GM18907 (cell line): Measurements from ENCODE around the gene TNFRSF1A.

Experiments
- ATAC-seq: cut with Tn5 transposase; IDR thresholded peaks from one replicate; pipeline ENCODE4 v1.9.1; 2021; ENCODE audit warnings: mild to moderate bottlenecking, moderate library complexity; ENCODE audit not compliant: unreplicated experiment

Gene TNFRSF1A

DNA sequence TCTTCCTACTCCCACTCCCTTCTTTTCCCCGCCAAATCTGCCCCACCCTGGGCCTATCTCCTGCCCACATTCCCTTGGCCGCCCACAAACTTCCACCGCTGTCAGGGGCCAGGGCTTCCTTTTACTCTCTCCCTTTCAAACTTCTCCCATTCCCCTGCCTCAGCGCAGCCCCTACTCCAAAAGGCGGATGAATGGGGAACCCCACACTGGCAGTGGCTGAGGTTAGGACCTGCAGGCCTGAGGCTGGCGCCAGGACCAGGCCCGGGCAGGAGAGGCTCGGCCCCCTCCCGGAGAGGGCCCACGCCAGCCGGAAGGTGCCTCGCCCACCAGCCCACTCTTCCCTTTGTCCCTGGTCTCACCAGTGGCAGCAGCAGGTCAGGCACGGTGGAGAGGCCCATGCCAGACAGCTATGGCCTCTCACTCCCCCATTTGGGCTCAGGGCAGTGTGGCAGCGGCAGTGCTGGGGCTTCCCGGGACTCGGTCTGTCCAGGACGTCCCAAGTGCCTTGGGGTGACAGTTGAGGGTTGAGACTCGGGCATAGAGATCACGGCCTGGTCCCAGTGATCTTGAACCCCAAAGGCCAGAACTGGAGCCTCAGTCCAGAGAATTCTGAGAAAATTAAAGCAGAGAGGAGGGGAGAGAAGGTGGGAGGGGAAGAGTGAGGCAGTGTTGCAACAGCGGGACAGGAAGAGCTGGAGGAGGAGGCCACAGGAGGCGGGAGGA is at the start of gene TNFRSF1A:
Gene TNFRSF1A (minus strand): TSS at position 660 of the 723 bp plus-strand sequence. CDS start 262 bp downstream, at position 398.
- ATAC-seq, result no peak

DNA sequence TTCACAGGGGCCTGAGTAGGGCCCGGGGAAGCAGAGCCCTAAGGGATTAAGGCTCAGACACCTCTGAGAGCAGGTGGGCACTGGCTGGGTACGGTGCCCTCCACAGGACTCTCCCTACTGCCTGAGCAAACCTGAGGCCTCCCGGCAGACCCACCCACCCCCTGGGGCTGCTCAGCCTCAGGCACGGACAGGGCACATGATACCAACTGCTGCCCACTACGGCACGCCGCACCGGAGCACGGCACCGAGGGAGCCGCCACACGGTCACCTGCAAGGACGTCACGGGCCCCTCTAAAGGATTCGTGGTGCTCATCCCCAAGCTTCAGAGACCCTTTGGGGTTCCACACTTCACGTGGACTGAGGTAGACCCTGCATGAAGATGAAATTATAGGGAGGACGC is 49.1 kb upstream of the TNFRSF1A start:
- ATAC-seq, result no peak

DNA sequence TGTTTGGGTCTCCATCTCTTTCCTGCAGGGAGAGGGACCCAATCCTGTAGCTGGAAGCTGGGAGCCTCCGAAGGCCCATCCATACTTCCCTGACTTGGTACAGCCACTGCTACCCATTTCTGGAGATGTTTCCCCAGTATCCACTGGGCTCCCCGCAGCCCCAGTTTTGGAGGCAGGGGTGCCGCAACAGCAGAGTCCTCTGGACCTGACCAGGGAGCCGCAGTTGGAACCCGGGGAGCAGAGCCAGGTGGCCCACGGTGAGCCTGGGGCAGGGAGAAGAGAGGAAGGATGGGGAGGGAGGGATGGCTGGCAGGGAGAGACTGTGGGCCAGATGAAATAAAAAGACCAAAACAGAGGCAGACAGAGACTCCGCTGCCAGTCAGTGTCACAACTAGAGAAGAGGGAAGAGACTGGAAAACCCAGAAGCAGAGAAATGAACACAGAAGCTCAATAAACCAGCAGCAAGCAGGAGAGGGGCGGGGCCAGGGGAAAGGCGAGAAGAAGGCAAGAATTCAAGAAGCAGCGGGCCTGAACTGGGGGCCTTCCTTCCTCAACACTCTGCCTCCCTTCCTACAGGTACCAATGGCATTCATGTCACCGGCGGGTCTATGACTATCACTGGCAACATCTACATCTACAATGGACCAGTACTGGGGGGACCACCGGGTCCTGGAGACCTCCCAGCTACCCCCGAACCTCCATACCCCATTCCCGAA is 48.4 kb upstream of the TNFRSF1A start:
- no peak for ATAC-seq

DNA sequence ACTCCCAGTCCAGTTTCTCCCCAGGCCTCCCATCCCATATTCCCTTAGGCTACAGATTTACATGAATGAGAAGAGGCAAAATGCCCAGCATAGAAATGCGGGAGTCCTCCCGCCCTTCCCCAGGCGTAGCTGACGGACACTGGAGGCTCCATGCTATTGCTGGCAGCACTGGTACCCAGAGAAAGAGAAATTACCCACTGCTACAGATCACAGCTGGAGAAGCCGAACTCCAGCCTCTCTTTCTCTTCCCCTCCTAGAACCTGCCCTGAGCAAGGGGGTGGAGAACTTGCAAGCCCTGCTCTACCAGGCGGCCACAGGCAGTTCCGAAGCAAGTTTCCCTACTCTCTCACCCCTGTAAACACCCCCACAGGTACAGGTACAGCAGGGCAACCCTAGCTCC is 45.7 kb upstream of the TNFRSF1A start:
- no peak for ATAC-seq

DNA sequence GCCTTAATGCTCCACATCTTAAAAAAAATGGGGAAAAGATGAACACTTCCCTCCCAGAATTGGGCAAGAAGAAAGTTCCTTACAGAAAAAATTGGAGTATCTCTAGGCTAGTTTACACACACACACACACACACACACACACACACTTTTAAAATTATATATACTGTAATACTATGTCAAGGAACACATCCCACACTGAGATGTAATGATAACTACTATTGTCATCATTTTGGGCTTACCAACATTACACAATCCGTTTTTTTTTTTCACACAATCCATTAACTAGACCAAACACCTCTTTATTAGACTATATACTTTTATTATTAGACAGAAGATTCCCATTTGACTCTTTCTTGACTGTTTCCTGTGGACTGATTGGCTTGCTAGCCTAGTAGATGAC is 44.6 kb upstream of the TNFRSF1A start:
- no peak for ATAC-seq

DNA sequence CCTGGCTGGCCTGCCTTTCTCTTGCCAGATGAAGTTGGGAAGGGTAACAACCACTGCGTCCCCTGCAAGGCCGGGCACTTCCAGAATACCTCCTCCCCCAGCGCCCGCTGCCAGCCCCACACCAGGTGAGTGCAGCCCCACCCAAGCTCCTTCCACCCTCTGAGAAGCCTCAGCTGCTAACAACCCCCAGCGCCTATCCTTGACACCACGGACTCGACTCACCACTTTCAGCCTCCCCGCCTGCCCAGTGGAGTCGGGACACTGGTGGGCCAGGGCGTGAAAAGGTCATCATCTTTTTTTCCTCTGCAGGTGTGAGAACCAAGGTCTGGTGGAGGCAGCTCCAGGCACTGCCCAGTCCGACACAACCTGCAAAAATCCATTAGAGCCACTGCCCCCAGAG is 44.2 kb upstream of the TNFRSF1A start:
- ATAC-seq, result no peak

DNA sequence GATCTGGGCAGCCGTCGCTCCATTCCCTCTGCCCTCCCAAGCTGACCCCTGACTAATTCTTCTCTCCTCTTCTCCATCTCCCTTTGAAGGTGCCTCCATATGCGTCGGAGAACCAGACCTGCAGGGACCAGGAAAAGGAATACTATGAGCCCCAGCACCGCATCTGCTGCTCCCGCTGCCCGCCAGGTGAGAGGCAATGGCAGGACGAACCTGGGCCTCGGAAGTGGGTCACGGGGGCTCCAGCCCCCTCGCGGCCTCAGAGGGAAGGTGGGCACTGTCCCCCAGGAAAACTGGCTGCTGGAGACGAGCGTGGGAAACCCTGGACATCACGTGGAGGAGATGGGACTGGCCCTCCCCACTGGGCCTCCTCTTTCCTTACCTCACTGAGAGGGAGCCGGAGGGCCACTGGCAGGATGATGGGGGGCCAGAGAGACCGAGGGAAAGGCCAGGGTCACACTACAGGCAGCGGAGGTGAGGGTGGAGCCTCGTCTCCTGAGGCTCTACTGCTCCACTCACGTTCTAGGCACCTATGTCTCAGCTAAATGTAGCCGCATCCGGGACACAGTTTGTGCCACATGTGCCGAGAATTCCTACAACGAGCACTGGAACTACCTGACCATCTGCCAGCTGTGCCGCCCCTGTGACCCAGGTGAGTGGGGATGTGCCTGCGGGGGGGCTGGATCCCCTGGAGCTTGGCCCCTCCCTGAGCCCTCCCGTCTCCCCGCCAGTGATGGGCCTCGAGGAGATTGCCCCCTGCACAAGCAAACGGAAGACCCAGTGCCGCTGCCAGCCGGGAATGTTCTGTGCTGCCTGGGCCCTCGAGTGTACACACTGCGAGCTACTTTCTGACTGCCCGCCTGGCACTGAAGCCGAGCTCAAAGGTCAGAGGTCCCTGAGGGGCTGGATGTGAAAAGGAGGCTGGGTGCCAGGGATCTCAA is 42.9 kb upstream of the TNFRSF1A start:
- no peak for ATAC-seq

DNA sequence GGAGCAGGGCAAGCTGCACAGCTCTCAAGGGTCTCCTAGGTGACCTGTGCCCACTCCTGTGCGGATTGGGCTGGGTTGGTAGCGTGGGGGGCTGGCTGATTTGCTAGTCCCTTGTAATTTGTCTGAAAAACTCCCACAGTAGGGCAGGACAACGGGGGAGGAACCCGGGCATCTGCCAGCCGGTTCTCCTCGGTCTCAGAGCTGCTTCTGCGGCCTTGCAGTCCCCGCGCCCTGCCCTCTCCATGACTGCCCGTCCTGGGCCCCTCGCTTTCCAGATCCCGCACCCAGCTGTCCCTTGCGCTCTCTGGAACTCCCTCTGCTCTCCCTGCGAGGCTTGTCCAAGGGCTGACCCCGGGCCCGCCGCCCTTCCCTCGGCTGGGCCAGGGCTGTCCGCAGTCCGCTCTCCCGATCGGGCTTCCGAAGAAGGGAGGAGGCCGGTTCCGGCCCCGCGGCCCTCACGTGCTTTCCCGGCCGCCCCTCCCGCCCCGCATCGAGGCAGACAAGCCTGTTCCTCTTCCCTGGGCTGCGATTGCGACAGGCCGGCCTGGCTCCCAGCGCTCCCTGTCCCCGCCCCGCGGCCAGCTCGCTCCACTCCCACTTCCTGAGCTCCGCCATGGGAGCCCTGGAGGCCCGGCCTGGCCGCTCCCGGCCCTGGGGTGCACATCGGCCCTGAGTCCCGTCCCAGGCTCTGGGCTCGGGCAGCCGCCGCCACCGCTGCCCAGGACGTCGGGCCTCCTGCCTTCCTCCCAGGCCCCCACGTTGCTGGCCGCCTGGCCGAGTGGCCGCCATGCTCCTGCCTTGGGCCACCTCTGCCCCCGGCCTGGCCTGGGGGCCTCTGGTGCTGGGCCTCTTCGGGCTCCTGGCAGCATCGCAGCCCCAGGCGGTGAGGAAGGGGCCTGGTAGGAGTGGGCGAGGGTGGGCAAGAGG is 42.0 kb upstream of the TNFRSF1A start, which contains the start of gene LTBR:
Gene LTBR (plus strand): TSS at position 591 of the 927 bp plus-strand sequence. CDS start 197 bp downstream, at position 788.
- no peak for ATAC-seq

DNA sequence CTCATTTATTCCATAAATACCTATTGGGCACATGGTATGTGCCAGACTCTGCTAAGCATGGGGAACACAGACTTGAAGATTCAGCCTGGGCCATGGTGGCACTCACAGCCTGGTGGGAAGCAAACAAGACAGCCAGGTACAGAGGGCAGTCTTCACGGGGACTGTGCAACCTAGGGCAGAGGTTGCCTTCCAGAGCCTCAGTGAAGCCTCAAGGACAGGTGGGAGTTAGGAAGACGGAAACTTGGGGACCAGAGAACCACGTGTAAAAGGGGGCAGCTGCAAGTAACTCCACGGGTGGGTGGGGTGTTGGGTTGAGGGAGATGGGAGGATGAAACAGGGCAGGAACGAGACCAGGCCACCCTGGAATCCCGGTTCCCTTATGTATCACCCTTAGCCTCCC is 41.1 kb upstream of the TNFRSF1A start:
- ATAC-seq, result no peak

DNA sequence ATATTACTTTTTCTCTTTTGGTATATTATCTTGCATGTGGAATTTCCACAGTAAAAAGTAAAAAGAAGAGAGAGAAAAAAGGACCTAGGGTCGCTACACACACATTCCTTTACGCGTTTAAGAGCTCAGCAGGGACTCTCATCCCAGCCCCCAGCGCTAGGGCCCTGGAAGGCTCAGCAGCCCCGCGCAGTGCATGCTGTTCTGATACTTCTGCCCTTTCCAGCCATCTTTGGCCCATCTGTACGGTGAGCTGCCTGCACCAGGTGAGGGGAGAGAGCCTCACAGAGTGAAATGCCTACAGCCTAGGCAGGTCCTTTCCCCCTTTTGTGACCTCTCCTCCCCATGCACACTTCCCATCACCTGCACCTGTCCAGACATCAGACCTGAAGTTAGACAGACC is 40.5 kb upstream of the TNFRSF1A start:
- no peak for ATAC-seq

DNA sequence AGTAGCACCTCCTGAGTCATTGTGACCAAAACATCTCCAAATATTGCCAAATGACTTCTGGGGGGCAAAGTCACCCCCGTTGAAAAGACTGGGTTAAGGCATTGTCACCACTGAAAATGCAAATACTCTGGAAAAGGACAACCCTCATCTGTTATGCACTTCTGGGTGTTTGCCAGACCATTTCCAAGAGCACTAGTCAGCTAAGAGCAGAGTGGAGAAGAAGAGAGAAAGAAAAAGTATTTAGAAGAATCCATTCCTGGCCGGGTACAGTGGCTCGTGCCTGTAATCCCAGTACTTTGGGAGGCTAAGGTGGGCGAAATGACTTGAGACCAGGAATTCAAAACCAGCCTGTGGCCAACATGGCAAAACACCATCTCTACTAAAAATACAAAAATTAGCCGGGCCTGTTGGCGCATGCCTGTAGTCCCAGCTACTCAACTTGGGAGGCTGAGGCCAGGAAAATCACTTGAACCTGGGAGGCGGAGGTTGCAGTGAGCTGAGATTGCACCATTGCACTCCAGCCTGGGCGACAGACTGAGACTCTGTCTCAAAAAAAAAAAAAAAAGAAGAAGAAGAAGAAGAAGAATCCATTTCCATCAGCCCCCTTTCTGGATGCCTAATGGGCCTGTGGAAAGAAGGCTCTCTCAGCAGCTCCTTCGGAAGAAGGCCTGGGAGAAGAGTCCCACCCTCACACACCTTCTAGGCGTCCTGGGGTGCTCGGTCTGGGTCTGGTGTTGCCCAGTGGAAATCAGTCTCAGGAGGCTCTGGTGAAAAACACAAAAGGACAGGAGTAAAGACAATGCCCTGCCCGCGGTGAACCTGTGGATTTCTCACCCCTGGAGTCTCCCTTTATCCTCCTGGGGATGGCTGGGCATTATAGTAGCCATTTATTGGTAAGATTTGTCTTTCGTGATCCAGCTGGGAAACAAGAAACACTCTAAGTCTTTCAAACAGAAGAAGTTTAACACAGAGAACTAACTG is 38.6 kb upstream of the TNFRSF1A start:
- ATAC-seq, result no peak

DNA sequence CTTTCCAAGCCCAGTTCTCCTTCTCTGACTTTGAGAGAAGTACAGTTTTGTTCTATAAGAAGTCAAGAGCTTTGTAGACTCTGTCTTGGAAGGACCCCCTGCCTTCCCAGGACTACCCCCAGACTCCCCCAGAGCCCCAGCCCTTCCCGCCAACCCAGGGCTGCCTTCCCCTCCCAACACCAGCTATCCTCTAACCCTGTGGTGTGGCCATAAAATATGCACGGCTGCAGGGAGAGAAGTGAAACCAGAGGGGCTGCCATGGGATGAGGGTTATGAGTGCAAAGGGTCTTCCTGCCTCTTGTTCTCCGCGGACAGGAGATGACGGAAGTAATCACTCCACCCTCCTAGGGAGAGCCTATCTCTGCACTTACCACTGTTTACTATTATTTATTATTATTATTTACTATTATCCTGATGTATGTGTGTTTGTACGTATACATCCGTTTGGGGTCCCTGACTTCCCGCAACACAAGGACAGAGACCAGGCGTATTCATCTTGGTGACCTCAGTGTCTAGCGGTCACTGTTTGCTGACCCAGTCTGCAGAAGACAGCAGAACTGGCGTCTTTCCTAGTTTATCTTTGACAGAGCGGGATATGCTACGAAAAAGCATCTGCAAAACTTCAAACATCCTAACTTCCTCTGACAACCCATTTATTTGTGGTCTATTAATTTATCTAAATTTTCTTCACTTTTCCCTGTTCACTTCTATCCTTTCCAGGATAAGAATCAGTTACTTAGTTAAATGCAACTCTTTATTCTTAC is 37.0 kb upstream of the TNFRSF1A start:
- no peak for ATAC-seq

DNA sequence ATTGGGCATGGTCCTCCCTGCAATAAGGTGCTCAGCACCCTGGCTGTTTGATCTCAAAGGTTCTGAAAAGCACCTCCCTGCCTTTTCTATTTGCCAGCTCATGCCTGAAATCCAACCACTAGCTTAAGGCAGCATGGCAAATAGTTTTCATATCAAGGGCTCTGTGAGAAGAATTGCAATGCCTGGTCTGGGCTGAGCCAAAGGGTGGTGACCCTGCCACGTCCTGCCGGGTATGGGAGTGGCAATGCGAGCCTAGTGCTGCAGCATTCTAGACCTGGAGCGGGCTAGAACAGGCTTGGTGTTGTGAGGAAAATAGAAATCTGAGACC is 35.8 kb upstream of the TNFRSF1A start:
- ATAC-seq, result no peak

DNA sequence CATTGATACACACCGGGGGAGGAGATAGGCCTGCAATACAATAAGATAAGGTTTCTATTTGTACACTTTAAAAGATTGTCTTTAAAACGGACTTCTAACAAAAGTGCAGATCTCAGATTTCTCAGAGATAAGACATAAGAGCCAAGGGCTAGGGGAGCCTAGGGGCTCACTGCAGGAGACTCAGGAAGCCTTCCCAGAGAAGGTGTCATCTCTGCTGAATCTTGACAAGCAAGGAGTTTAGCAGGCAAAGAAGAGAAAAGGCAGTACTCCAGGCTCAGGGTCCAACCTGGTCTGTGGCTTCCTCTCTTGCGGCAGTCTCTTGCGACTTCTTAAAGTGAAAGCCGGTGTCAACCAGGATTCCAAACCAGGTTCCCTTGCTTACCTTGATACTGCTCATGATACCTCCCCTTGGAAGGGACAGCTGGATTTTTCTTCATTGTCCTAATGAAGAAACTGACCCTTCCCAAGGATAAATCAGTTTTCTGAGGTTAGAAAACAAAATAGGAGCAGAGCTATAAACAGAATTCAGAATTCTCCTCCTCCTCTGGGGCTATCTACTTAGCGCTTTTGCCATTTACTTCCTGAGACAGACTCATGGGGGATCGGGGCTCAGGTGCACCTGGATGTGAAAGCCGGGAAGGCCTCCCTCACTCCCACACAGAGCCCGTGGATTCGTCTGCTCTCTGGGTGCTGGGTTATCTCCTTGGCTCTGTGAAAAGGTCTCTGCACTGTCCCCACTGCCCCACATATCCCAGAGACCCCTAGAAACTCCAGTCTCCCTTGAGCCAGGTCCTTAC is 35.2 kb upstream of the TNFRSF1A start:
- ATAC-seq, result no peak

DNA sequence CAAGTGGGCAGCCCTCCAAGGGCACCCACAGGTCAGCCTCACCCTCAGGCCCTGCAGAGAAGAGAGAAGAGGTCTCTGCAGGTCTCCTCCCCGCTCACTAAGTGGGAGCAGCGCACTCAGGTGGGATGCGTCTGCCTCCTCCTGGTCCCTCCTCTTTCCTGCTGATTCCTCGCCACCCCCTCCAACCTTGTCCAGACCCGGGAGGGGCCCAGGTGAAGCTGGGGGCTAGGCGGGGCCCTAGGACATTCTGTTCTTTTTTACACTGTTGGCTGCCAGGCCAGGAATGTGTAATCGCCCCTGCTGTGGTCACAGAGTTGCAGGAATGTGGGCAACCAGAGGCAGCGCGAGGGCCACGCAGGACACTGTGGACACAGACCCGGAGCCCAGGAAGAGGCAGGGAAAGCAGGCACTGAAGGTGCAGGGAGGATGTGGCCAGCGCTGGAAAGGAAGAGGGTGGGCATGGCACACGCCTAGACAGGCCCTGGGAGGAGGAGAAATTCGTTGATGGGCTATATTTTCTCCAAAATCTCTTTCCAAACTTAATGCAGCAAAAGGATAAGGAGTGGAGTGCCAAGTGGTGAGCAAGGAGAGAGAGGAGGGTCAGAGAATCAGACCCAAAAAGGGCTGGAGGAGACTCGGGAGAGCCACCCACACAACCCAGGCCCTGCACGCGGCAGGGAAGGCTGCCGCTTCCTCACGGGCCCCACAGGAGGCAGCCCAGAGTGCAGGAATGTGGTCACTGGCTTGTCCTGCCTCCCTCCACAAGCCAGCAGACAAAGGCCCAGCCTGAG is 34.4 kb upstream of the TNFRSF1A start:
- no peak for ATAC-seq

DNA sequence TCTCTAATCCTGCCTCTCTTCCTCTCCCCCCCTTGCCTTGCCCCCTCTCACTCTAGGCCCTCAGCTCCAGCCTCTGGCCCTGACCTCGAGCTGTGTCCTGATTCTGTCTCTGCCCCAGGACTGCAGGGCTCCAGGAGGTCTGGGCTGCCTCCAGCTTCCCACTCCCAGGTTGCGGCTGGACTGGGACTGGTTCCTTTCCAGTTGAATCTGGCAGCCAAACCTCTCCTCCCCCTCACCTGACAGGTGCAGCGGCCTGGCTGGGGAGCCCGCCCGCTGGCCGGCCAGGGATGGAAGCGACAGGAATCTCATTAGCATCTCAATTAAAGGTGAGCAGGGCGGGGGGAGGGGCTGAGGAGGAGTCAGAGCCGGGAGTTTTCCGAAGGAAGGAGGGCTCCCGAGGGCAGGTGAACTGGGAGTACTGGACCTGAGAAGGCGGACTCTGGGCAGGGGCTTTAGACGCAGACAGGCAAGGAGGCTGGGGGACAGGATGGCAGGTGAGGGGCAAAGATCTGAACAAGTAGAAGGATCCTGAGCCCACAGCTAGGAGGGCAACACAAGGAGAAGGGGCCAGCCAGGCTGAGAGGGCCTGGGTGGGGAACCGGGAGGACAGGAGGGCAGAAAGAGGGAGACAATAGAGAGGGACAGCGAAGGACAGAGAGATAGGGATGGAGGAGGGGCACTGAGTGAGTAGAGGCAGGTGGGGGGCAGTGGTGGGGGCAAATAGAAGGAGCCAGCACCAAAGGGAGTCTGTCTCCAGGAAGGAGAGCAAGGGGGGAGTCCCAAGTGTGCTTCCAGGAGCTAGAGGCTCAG is 33.6 kb upstream of the TNFRSF1A start, which contains the start of gene SCNN1A:
Gene SCNN1A (minus strand): TSS at position 295 of the 810 bp plus-strand sequence. CDS start 780 bp downstream, outside the sequence.
- ATAC-seq, result no peak
